ENCODE data around the gene RAB8B. TPM values are rescaled to one million over a fixed set of nuclear protein-coding genes. Genes with fewer than 3 reads are reported as not detected.

RAB8B gene
- total RNA-seq, 8 experiments from 2014 or later, result 24.6 to 58.4 (median 39.7) TPM

GRCh38 chr15:63165166-63165859 is 24.1 kb upstream of the RAB8B start:
- in situ Hi-C loops (cut with MboI; ENCODE audit: low pct_unique_long_range_greater_than_20kb in 2 of 9, low sequenced_read_pairs in 9 of 9, unreplicated experiment in 9 of 9), result loop anchor here in 1 of 9 experiments (25.0 kb wide), 2 partner anchors 97 to 247 kb away; no protein-coding TSS in a partner anchor
- peaks cover 10 to 15% of the 10 kb centered on the region in 2 donors for H3K4me1 ChIP-seq (replicated peaks in 1 of 2)
- ATAC-seq (replicated peaks in 6 of 8), result no peak
- no peak overlapping the region for H3K4me3 ChIP-seq
- WGBS, 10 experiments, result 61 to 100% (median 94%) methylated on average over 2 to 6 of the region's 6 CpGs
- no peak overlapping the region for H3K27ac ChIP-seq

GRCh38 chr15:63166219-63166618 is 23.2 kb upstream of the RAB8B start:
- 42 to 90% (median 80%) methylated on average over 1 to 2 of the region's 2 CpGs; no CpG with 5 or more reads in 4 of the 10 experiments for WGBS, 10 experiments
- in situ Hi-C loops (cut with MboI; ENCODE audit: low pct_unique_long_range_greater_than_20kb in 2 of 9, low sequenced_read_pairs in 9 of 9, unreplicated experiment in 9 of 9), result loop anchor here in 1 of 9 experiments (25.0 kb wide), 2 partner anchors 96 to 246 kb away; no protein-coding TSS in a partner anchor
- H3K4me1 ChIP-seq (replicated peaks in 1 of 2), result peaks cover 10 to 15% of the 10 kb centered on the region in 2 donors
- peak in 2 of 8 experiments; percentile 26 to 34 for ATAC-seq (replicated peaks in 6 of 8)
- H3K27ac ChIP-seq, result no peak overlapping the region
- H3K4me3 ChIP-seq, result no peak overlapping the region

GRCh38 chr15:63169788-63170187 is 19.6 kb upstream of the RAB8B start:
- no peak for ATAC-seq (replicated peaks in 6 of 8)
- 61 to 100% (median 83%) methylated on average over 1 to 2 of the region's 2 CpGs; no CpG with 5 or more reads in 6 of the 10 experiments for WGBS, 10 experiments
- in situ Hi-C loops (cut with MboI; ENCODE audit: low pct_unique_long_range_greater_than_20kb in 2 of 9, low sequenced_read_pairs in 9 of 9, unreplicated experiment in 9 of 9), result loop anchor here in 1 of 9 experiments (25.0 kb wide), 2 partner anchors 93 to 243 kb away; no protein-coding TSS in a partner anchor
- no peak overlapping the region for H3K4me3 ChIP-seq
- H3K4me1 ChIP-seq (replicated peaks in 1 of 2), result peaks cover 3 to 9% of the 10 kb centered on the region in 2 donors
- H3K27ac ChIP-seq, result no peak overlapping the region

GRCh38 chr15:63172376-63172775 is 17.0 kb upstream of the RAB8B start:
- WGBS, 10 experiments, result 40 to 100% (median 86%) methylated on average over 1 to 5 of the region's 5 CpGs; no CpG with 5 or more reads in 4 of the 10 experiments
- no peak overlapping the region for H3K27ac ChIP-seq

GRCh38 chr15:63172851-63173451 is 16.5 kb upstream of the RAB8B start:
- H3K4me1 ChIP-seq (replicated peaks in 1 of 2), result peaks cover 9% of the 10 kb centered on the region in 2 donors
- in situ Hi-C loops (cut with MboI; ENCODE audit: low pct_unique_long_range_greater_than_20kb in 2 of 9, low sequenced_read_pairs in 9 of 9, unreplicated experiment in 9 of 9), result loop anchor here in 1 of 9 experiments (25.0 kb wide), 2 partner anchors 89 to 239 kb away; no protein-coding TSS in a partner anchor
- peak in 5 of 8 experiments; percentile 56 to 85 (median 66) for ATAC-seq (replicated peaks in 6 of 8)
- WGBS, 10 experiments, result 20 to 80% (median 53%) methylated on average over 1 to 3 of the region's 3 CpGs; no CpG with 5 or more reads in 5 of the 10 experiments
- H3K4me3 ChIP-seq, result no peak overlapping the region
- H3K27ac ChIP-seq, result no peak overlapping the region

More at GRCh38 chr15:63172376-63172775, 17.0 kb upstream of the RAB8B start:
- ATAC-seq (replicated peaks in 6 of 8), result no peak
- Histone ChIP-seq H3K4me1 (replicated peaks in 1 of 2) (peaks cover 8 to 9% of the 10 kb centered on the region in 2 donors), H3K4me3 (no peak overlapping the region)
- in situ Hi-C loops (cut with MboI; ENCODE audit: low pct_unique_long_range_greater_than_20kb in 2 of 9, low sequenced_read_pairs in 9 of 9, unreplicated experiment in 9 of 9), result loop anchor here in 1 of 9 experiments (25.0 kb wide), 2 partner anchors 90 to 240 kb away; no protein-coding TSS in a partner anchor

GRCh38 chr15:63176302-63176701 is 13.1 kb upstream of the RAB8B start:
- WGBS, 10 experiments, result 40 to 100% (median 89%) methylated on average over 1 to 3 of the region's 3 CpGs; no CpG with 5 or more reads in 1 of the 10 experiments
- no peak for ATAC-seq (replicated peaks in 6 of 8)
- H3K27ac ChIP-seq, result no peak overlapping the region
- H3K4me3 ChIP-seq, result no peak overlapping the region
- in situ Hi-C loops (cut with MboI; ENCODE audit: low pct_unique_long_range_greater_than_20kb in 2 of 9, low sequenced_read_pairs in 9 of 9, unreplicated experiment in 9 of 9), result no loop called here
- peaks cover 12% of the 10 kb centered on the region in 2 donors for H3K4me1 ChIP-seq (replicated peaks in 1 of 2)

GRCh38 chr15:63178034-63178433 is 11.4 kb upstream of the RAB8B start:
- ATAC-seq (replicated peaks in 6 of 8), result peak in 7 of 8 experiments; percentile 24 to 66 (median 55)
- H3K27ac ChIP-seq, result no peak overlapping the region
- WGBS, 10 experiments, result 0 to 100% (median 64%) methylated on average over 1 to 4 of the region's 5 CpGs; no CpG with 5 or more reads in 2 of the 10 experiments
- in situ Hi-C loops (cut with MboI; ENCODE audit: low pct_unique_long_range_greater_than_20kb in 2 of 9, low sequenced_read_pairs in 9 of 9, unreplicated experiment in 9 of 9), result no loop called here
- no peak overlapping the region for H3K4me3 ChIP-seq
- H3K4me1 ChIP-seq (replicated peaks in 1 of 2), result peaks cover 7 to 8% of the 10 kb centered on the region in 2 donors

- Histone ChIP-seq H3K4me1 (replicated peaks in 1 of 2) (peaks cover 8 to 12% of the 10 kb centered on the region in 2 donors), H3K27ac (no peak overlapping the region), H3K4me3 (no peak overlapping the region)
- 57 to 100% (median 89%) methylated on average over 1 to 2 of the region's 2 CpGs; no CpG with 5 or more reads in 1 of the 10 experiments for WGBS, 10 experiments
- ATAC-seq (replicated peaks in 6 of 8), result no peak
- in situ Hi-C loops (cut with MboI; ENCODE audit: low pct_unique_long_range_greater_than_20kb in 2 of 9, low sequenced_read_pairs in 9 of 9, unreplicated experiment in 9 of 9), result no loop called here
Measured at GRCh38 chr15:63180746-63181145, 8.7 kb upstream of the RAB8B start.

- no peak for ATAC-seq (replicated peaks in 6 of 8)
Measured at GRCh38 chr15:63181648-63182047, 7.8 kb upstream of the RAB8B start.

GRCh38 chr15:63185206-63185605 is 4.2 kb upstream of the RAB8B start:
- 20 to 70% (median 27%) methylated on average over 1 to 2 of the region's 2 CpGs; no CpG with 5 or more reads in 4 of the 10 experiments for WGBS, 10 experiments
- ATAC-seq (replicated peaks in 6 of 8), result no peak
- in situ Hi-C loops (cut with MboI; ENCODE audit: low pct_unique_long_range_greater_than_20kb in 2 of 9, low sequenced_read_pairs in 9 of 9, unreplicated experiment in 9 of 9), result no loop called here

More at GRCh38 chr15:63181648-63182047, 7.8 kb upstream of the RAB8B start:
- Histone ChIP-seq H3K4me1 (replicated peaks in 1 of 2) (peaks cover 8 to 12% of the 10 kb centered on the region in 2 donors), H3K27ac (no peak overlapping the region), H3K4me3 (no peak overlapping the region)
- in situ Hi-C loops (cut with MboI; ENCODE audit: low pct_unique_long_range_greater_than_20kb in 2 of 9, low sequenced_read_pairs in 9 of 9, unreplicated experiment in 9 of 9), result no loop called here
- 20 to 100% (median 83%) methylated on average over 1 to 2 of the region's 2 CpGs; no CpG with 5 or more reads in 3 of the 10 experiments for WGBS, 10 experiments

GRCh38 chr15:63186065-63186464 is 3.3 kb upstream of the RAB8B start:
- 78 to 100% (median 92%) methylated on average over 1 to 2 of the region's 2 CpGs; no CpG with 5 or more reads in 4 of the 10 experiments for WGBS, 10 experiments

More at GRCh38 chr15:63185206-63185605, 4.2 kb upstream of the RAB8B start:
- Histone ChIP-seq H3K4me3 (no peak overlapping the region), H3K4me1 (replicated peaks in 1 of 2) (peaks cover 3 to 9% of the 10 kb centered on the region in 2 donors), H3K27ac (no peak overlapping the region)

GRCh38 chr15:63187589-63188226 is 1.7 kb upstream of the RAB8B start:
- no peak overlapping the region for H3K4me3 ChIP-seq
- no peak overlapping the region for H3K27ac ChIP-seq
- ATAC-seq (replicated peaks in 6 of 8), result no peak
- in situ Hi-C loops (cut with MboI; ENCODE audit: low pct_unique_long_range_greater_than_20kb in 2 of 9, low sequenced_read_pairs in 9 of 9, unreplicated experiment in 9 of 9), result no loop called here
- WGBS, 10 experiments, result 55 to 92% (median 83%) methylated on average over 1 to 4 of the region's 5 CpGs; no CpG with 5 or more reads in 3 of the 10 experiments
- H3K4me1 ChIP-seq (replicated peaks in 1 of 2), result peaks cover 12 to 15% of the 10 kb centered on the region in 2 donors

More at GRCh38 chr15:63186065-63186464, 3.3 kb upstream of the RAB8B start:
- in situ Hi-C loops (cut with MboI; ENCODE audit: low pct_unique_long_range_greater_than_20kb in 2 of 9, low sequenced_read_pairs in 9 of 9, unreplicated experiment in 9 of 9), result no loop called here
- Histone ChIP-seq H3K4me1 (replicated peaks in 1 of 2) (peaks cover 8 to 15% of the 10 kb centered on the region in 2 donors), H3K27ac (no peak overlapping the region), H3K4me3 (no peak overlapping the region)
- peak in 3 of 8 experiments; percentile 7 to 22 (median 10) for ATAC-seq (replicated peaks in 6 of 8)

Data from motor neuron (in vitro differentiated cells).